Caco-2 (cell line): ENCODE measurements around the gene GRIK4. TPM values are rescaled to one million over a fixed set of nuclear protein-coding genes. Genes with fewer than 3 reads are reported as not detected.

Experiments
- BruUV-seq: library from RNA; stranded (reverse); fragments of 400-500 nt; replicated peaks from 2 replicates; lab custom pipeline; 2021; lab: Mats Ljungman, UMichigan
- CTCF ChIA-PET: fragments of 300-600 bp; sonication (Branson Sonifier 250); formaldehyde crosslinking; loops from one replicate; lab custom pipeline; 2022; ENCODE audit warnings: antibody characterized with exemption; lab: Charles Lee
- POLR2A ChIA-PET: fragments of 300-600 bp; sonication (Branson Sonifier 250); formaldehyde crosslinking; loops from one replicate; lab custom pipeline; 2022; ENCODE audit warnings: antibody characterized with exemption; lab: Charles Lee
- DNase-seq, 2 experiments: peaks; one replicate each; pipeline versions ENCODE4 v3.0.0 to v3.0.0-alpha.2; 2020 to 2022
- H3K27me3 ChIP-seq: replicated peaks from 2 replicates; pipeline ENCODE4 v1.6.0; 2011; ENCODE audit warnings: low read length; ENCODE audit not compliant: control insufficient read depth, insufficient read depth
- H3K36me3 ChIP-seq: 2 replicates; pipeline ENCODE4 v1.5.1; 2011; ENCODE audit warnings: low read length; ENCODE audit not compliant: control insufficient read depth, insufficient read depth
- H3K4me1 ChIP-seq: fragments of 250-450 bp; sonication (Bioruptor Pico); 2 replicates; pipeline ENCODE4 v1.5.1; 2020; ENCODE audit warnings: mild to moderate bottlenecking
- H3K4me3 ChIP-seq: 2 replicates; pipeline ENCODE4 v1.5.1; 2011; ENCODE audit warnings: low read depth, mild to moderate bottlenecking, control low read depth, low read length
- H3K9me3 ChIP-seq: fragments of 250-450 bp; sonication (Bioruptor Pico); 2 replicates; pipeline ENCODE4 v1.5.1; 2020; ENCODE audit warnings: mild to moderate bottlenecking, moderate library complexity
- H3K27ac Mint-ChIP-seq: one replicate; pipeline ENCODE4 v1.8.0; 2022; ENCODE audit warnings: mixed read lengths; ENCODE audit not compliant: unreplicated experiment
- H3K27me3 Mint-ChIP-seq: one replicate; pipeline ENCODE4 v1.8.0; 2022; ENCODE audit warnings: mixed read lengths; ENCODE audit not compliant: insufficient read depth, unreplicated experiment
- H3K36me3 Mint-ChIP-seq: one replicate; pipeline ENCODE4 v1.8.0; 2022; ENCODE audit warnings: mild to moderate bottlenecking, mixed read lengths; ENCODE audit not compliant: insufficient read depth, unreplicated experiment
- H3K4me1 Mint-ChIP-seq: one replicate; pipeline ENCODE4 v1.8.0; 2022; ENCODE audit warnings: low read depth, mixed read lengths; ENCODE audit not compliant: unreplicated experiment
- H3K4me3 Mint-ChIP-seq: one replicate; pipeline ENCODE4 v1.8.0; 2022; ENCODE audit warnings: mild to moderate bottlenecking, moderate library complexity, mixed read lengths; ENCODE audit not compliant: unreplicated experiment
- H3K9me3 Mint-ChIP-seq: one replicate; pipeline ENCODE4 v1.8.0; 2022; ENCODE audit warnings: mixed read lengths; ENCODE audit not compliant: unreplicated experiment
- intact Hi-C: fragments of 100-400 bp; cut with micrococcal nuclease; formaldehyde crosslinking; loops from one replicate; pipeline ENCODE4 v1.10.0; 2022; ENCODE audit not compliant: unreplicated experiment
- total RNA-seq: library from RNA; stranded (reverse); gene quantifications from 2 replicates; pipeline ENCODE4 v1.2.3, GENCODE V29; 2022
- TF ChIP-seq, protein P1 (sequence below), 2 experiments: fragments of 200-600 bp in 1 of 2; IDR thresholded peaks; 1 replicate in 1 of 2; 2 replicates in 1 of 2; pipeline versions ENCODE4 v1.5.1 to v1.8.0; 2011 to 2022; ENCODE audit warnings: antibody characterized with exemption in 1 of 2, control low read depth in 1 of 2, inconsistent platforms in 1 of 2, low read depth in 1 of 2, low read length in 1 of 2, mild to moderate bottlenecking in 1 of 2, moderate library complexity in 1 of 2; ENCODE audit not compliant: insufficient read depth in 1 of 2, severe bottlenecking in 1 of 2, unreplicated experiment in 1 of 2

The GRIK4 gene
- total RNA-seq, 1 experiment from 2014 or later, result 2.0 TPM

DNA sequence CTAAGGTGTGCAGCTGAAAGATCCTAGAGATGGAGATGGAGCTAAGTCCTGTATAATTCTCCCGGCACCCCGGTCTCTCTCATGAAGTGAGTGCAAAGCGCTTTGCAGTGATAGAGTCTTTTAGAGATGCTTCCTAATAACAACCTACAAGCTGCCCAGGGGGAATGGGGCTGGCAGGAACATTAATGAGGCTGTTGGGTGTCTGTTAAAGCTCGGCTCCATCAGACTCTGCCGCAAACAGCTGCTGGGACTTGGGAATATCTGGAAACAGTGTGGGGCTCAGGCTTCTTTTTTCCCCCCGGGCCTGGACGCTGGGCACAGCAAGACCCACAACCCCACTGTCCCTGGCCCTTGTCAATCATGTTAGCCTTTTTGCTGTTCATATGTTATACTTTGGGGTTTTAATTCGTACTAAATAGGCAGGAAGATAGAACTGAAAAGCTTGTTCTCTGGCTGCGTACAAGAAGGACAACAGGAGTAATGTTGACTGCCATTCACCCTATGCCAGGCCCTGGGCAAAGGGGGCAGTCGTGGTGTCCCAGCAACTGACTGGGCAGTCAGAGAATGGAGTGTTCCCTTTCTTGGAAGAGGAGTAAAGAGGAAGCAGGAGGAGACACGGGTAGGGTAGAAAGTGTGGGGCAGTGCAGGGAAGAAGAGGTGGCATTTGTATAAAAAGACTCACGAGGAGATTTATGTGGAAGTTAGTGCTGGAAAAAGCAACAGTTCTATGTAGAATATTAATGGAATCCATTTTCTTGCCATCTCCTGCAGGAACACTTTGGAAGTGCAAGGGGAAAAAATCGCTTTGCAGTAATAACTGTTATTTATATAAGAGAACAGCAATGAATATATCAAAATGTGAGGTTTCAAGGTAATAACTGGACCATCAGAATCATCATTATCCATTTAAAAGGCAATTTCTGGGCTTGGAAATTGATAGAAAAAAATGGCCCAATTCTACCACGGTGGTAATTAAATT, 232.8 kb downstream of the GRIK4 start:
- Histone ChIP-seq H3K4me3 (no peak overlapping the region), H3K4me1 (no peaks in the 10 kb centered on the region), H3K9me3 (no peaks in the 10 kb centered on the region), H3K27me3 (no peaks in the 10 kb centered on the region), H3K36me3 (no peaks in the 10 kb centered on the region)
- ChIA-PET POLR2A (no interaction called here), CTCF (no interaction called here)
- intact Hi-C loops, result no loop called here
- H3K36me3 Mint-ChIP-seq, result no peaks in the 10 kb centered on the region
- peaks cover 6% of the 10 kb centered on the region for H3K27me3 Mint-ChIP-seq
- no peak for DNase-seq
- TF ChIP-seq, protein P1, sequence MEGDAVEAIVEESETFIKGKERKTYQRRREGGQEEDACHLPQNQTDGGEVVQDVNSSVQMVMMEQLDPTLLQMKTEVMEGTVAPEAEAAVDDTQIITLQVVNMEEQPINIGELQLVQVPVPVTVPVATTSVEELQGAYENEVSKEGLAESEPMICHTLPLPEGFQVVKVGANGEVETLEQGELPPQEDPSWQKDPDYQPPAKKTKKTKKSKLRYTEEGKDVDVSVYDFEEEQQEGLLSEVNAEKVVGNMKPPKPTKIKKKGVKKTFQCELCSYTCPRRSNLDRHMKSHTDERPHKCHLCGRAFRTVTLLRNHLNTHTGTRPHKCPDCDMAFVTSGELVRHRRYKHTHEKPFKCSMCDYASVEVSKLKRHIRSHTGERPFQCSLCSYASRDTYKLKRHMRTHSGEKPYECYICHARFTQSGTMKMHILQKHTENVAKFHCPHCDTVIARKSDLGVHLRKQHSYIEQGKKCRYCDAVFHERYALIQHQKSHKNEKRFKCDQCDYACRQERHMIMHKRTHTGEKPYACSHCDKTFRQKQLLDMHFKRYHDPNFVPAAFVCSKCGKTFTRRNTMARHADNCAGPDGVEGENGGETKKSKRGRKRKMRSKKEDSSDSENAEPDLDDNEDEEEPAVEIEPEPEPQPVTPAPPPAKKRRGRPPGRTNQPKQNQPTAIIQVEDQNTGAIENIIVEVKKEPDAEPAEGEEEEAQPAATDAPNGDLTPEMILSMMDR (IDR thresholded peaks at IDR 0.05; ENCODE audit: insufficient read depth in 1 of 2, low read depth in 1 of 2, low read length in 1 of 2, severe bottlenecking in 1 of 2, unreplicated experiment in 1 of 2), result peak; percentile 8 to 20
- H3K27ac Mint-ChIP-seq, result no peak overlapping the region
- no peak overlapping the region for H3K4me3 Mint-ChIP-seq
- H3K4me1 Mint-ChIP-seq, result no peaks in the 10 kb centered on the region
- H3K9me3 Mint-ChIP-seq, result no peaks in the 10 kb centered on the region
- no TSS peak for BruUV-seq

DNA sequence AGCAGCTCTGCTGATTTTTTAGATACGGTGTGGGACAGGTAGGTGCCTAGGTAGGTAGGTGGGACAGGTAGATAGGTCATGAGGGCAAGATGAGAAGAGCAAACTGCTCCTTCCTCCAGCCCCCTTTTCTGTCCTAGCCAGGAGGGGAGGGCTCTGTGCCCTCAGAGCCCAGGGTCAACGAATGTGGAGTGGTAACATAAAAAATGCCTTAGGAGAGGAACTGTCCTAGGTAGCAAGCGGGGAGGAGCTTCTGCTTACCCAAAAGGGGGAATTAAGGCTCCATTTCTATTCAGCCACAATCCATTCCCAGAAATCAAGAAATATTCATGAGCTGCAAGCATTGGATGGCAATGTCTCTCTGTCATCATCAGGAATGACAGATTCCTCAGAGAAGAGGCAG, 234.8 kb downstream of the GRIK4 start:
- peaks cover 6% of the 10 kb centered on the region for H3K27me3 Mint-ChIP-seq
- Histone ChIP-seq H3K36me3 (no peaks in the 10 kb centered on the region), H3K27me3 (no peaks in the 10 kb centered on the region)

More for the DNA sequence above, 234.8 kb downstream of the GRIK4 start:
- H3K36me3 Mint-ChIP-seq, result no peaks in the 10 kb centered on the region
- TF ChIP-seq, protein P1 (IDR thresholded peaks at IDR 0.05; ENCODE audit: insufficient read depth in 1 of 2, low read depth in 1 of 2, low read length in 1 of 2, severe bottlenecking in 1 of 2, unreplicated experiment in 1 of 2), result no peak
- H3K4me1 Mint-ChIP-seq, result no peaks in the 10 kb centered on the region
- no peak for DNase-seq
- intact Hi-C loops, result no loop called here
- POLR2A ChIA-PET, result no interaction called here
- CTCF ChIA-PET, result interaction anchor here (0.7 to 1.4 kb wide), 2 partner anchors 10 to 61 kb away, joined by 3 read pairs; no protein-coding TSS in a partner anchor
- no peak overlapping the region for H3K27ac Mint-ChIP-seq
- H3K4me3 Mint-ChIP-seq, result no peak overlapping the region
- no peak overlapping the region for H3K4me3 ChIP-seq
- no peaks in the 10 kb centered on the region for H3K9me3 ChIP-seq
- no peaks in the 10 kb centered on the region for H3K4me1 ChIP-seq
- H3K9me3 Mint-ChIP-seq, result no peaks in the 10 kb centered on the region
- no TSS peak for BruUV-seq
